Retinal pigment epithelial cell (primary cell): ENCODE results near the gene PRSS53.

Source experiments
- DNase-seq: peaks from one replicate; pipeline ENCODE4 v3.0.0-alpha.2; 2010; ENCODE audit warnings: low read depth
- H3K4me3 ChIP-seq: 2 replicates; pipeline ENCODE4 v1.5.1; 2011; ENCODE audit warnings: mild to moderate bottlenecking, low read length, control low read depth, moderate library complexity
- TF ChIP-seq, protein P1 (sequence below): conservative IDR thresholded peaks from 2 replicates; pipeline ENCODE4 v1.5.1; 2011; ENCODE audit warnings: low read depth, low read length, control low read depth, inconsistent platforms

PRSS53 gene

DNA sequence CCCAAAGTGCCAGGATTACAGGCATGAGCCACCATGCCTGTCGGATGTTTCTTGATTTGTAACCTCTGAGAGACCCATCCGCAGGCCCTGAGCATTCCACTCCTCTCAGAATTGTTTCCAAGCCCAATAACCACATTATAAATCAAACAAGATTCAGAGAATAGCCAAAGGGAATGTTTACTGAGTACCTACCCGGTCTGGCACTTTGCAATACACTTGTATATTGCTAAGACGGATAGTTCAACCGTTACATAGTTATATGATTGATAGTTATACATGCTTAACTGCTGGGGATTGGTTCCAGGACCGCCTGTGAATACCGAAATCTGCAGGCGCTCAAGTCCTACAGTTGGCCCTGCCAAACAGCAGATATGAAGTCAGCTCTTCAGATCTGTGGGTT lies 25.7 kb upstream of the PRSS53 start:
- no peak overlapping the region for H3K4me3 ChIP-seq

DNA sequence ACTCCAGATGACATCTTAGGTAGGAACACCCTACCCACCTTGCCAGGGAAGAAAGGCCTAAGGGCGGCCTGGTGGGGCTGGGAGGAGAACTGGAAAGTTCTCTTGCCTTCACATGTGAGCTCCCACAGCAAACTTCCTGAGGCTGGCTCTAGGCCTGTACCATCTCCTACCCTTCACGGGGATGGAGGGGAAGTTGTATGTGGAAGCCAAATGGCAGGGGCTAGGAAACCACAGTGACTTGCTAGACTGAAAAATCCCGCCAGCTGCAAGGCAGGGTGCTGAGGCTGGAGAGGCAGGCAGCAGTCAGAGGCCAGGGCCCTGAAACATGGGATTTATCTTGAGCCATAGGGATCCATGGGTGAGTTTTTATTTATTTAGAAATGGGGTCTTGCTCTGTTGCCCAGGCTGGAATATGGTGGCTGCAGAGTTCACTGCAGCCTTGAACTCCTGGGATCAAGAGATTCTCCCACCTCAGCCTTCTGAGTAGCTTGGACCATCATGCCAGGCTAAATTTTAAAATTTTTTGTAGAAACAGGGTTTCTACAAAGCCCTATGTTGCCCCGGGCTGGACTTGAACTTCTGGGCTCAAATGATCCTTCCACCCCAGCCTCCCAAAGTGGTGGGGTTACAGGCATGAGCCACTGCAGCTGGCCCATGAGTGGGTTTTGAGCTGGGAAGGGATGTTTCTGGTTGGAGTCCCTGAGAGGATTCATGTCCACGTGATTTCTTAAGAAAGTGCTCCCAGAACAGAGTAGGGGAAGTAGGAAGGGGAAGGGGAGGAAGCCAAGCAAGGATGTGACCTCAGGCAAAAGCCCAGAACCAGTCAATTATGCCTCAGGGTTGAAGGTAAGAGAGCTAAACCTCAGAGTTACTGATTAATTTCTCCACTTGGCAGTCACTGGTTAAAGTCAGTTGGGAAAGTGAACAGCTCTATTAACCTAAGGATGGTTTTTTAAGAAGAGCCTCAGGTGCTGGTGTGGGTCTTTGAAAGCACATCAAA lies 24.7 kb upstream of the PRSS53 start:
- TF ChIP-seq, protein P1, sequence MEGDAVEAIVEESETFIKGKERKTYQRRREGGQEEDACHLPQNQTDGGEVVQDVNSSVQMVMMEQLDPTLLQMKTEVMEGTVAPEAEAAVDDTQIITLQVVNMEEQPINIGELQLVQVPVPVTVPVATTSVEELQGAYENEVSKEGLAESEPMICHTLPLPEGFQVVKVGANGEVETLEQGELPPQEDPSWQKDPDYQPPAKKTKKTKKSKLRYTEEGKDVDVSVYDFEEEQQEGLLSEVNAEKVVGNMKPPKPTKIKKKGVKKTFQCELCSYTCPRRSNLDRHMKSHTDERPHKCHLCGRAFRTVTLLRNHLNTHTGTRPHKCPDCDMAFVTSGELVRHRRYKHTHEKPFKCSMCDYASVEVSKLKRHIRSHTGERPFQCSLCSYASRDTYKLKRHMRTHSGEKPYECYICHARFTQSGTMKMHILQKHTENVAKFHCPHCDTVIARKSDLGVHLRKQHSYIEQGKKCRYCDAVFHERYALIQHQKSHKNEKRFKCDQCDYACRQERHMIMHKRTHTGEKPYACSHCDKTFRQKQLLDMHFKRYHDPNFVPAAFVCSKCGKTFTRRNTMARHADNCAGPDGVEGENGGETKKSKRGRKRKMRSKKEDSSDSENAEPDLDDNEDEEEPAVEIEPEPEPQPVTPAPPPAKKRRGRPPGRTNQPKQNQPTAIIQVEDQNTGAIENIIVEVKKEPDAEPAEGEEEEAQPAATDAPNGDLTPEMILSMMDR, result no peak
- DNase-seq, result no peak

More for the DNA sequence above, 25.7 kb upstream of the PRSS53 start:
- TF ChIP-seq, protein P1, result no peak
- no peak for DNase-seq

DNA sequence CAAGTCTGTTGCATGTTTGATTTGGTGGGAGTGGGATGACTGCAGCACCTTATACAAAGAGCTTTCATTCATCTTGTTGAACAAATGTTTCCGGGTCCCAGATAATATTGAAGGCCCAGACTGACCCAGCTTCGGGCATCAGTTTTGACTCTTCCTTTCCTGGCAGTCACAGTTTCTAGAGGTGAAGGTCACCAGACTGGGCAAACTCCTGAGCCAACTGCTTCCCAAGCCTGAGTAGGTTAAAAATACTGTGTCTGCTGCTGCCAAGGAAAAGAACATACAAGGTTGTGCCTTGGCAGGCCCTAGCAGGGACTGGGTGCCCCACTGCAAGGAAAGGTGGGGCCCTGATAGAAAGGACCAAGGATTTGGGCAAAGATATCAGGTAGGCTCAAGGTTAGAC lies 24.0 kb upstream of the PRSS53 start:
- H3K4me3 ChIP-seq, result no peak overlapping the region
- no peak for DNase-seq
- TF ChIP-seq, protein P1, result no peak

More for the DNA sequence above, 24.7 kb upstream of the PRSS53 start:
- no peak overlapping the region for H3K4me3 ChIP-seq

DNA sequence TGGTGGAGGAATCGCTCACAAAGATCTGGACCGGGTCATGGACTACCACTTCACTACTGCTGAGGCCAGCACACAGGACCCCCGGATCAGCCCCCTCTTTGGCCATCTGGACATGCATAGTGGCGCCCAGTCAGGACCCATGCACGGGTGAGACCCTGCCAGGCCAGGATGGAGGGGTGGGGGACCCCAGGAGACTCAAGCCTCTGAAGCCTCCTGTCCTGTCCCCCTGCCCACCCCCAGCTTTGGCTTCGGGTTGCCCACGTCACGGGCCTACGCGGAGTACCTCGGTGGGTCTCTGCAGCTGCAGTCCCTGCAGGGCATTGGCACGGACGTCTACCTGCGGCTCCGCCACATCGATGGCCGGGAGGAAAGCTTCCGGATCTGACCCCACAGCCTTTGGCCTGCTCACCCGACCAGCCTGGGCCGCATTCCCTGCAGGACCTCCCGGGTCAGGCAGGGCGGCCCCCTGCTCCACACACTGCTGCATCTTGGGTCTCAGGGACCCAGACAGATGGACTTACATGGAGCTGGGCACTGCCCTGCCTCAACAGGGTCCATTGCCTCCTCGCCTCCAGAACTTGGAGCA lies 23.2 kb upstream of the PRSS53 start:
- DNase-seq, result no peak
- no peak overlapping the region for H3K4me3 ChIP-seq
- TF ChIP-seq, protein P1, result no peak

DNA sequence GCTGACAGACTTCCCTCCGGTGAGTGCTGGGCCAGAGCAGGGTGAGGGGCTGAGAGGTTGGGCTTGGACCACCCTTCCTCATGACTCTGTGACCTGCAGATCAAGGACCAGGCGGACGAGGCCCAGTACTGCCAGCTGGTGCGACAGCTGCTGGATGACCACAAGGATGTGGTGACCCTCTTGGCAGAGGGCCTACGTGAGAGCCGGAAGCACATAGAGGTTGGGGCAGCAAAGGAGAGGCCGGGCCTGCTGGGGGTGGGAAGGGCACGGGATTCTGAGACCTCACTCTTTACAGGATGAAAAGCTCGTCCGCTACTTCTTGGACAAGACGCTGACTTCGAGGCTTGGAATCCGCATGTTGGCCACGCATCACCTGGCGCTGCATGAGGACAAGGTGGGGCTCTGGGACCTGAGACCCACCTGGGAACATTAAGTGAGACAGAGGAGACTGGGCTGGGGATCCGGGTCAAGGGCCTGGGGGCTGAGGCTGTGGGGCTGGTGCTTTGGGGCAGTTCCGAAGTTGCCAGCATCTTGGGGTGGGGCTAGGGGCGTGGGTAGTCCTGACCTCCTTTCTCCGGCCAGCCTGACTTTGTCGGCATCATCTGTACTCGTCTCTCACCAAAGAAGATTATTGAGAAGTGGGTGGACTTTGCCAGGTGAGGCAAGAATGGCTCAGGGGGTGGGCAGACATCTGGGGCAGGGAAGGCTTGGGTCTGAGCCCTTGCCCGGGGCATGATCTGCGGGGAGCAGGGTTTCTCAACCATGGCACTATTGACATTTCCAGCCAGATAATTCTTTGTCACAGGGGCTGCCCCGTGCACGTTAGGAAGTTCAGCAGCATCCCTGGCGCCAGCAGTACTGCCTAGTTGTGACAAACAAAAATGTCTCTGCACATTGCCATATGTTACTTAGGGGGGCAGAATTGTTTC lies 21.6 kb upstream of the PRSS53 start:
- DNase-seq, result no peak
- no peak overlapping the region for H3K4me3 ChIP-seq
- TF ChIP-seq, protein P1, result no peak

DNA sequence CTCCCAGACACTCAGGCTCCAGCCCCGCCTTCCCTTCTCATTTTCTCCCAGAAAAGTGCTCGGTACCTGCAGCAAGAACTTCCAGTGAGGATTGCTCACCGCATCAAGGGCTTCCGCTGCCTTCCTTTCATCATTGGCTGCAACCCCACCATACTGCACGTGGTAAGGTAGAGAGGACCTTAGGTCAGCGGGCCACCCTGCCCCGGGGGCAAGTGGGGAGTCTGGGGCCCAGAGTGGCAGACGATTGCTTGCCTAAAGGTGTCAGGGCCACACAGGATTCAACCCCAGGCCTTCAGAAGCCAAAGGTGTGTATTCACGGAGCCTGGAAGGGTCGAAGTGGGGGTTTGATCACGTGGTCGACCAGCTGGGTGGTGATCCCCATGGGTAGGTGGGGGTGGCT lies 20.9 kb upstream of the PRSS53 start:
- DNase-seq, result no peak
- TF ChIP-seq, protein P1, result no peak
- H3K4me3 ChIP-seq, result no peak overlapping the region
